BJ (cell line): ENCODE results near the gene AZU1. TPM values are rescaled to one million over a fixed set of nuclear protein-coding genes. Genes with fewer than 3 reads are reported as not detected.

Experiments used
- CTCF ChIA-PET: fragments of 350-600 bp; formaldehyde crosslinking; extraction: SDS; loops from one replicate; lab custom pipeline; 2021; ENCODE audit warnings: antibody characterized with exemption, inconsistent platforms; lab: Yijun Ruan, JAX
- POLR2A ChIA-PET: fragments of 300-600 bp; sonication (Branson Sonifier 250); formaldehyde crosslinking; extraction: SDS; loops from one replicate; lab custom pipeline; 2021; ENCODE audit warnings: antibody characterized with exemption; lab: Charles Lee
- DNase-seq: peaks from one replicate; pipeline ENCODE4 v3.0.0-alpha.2; 2011; ENCODE audit warnings: low read depth
- H3K27me3 ChIP-seq: 2 replicates; pipeline ENCODE4 v1.6.0; 2011; ENCODE audit warnings: low read length; ENCODE audit not compliant: control insufficient read depth, insufficient read depth
- H3K36me3 ChIP-seq: 2 replicates; pipeline ENCODE4 v1.5.1; 2011; ENCODE audit warnings: low read length; ENCODE audit not compliant: control insufficient read depth, insufficient read depth
- H3K4me3 ChIP-seq: 2 replicates; pipeline ENCODE4 v1.5.1; 2011; ENCODE audit warnings: low read depth, mild to moderate bottlenecking, control low read depth, low read length
- polyA plus RNA-seq: library from polyadenylated mRNA; depleted of rRNA; stranded (reverse); fragments of >200 nt; gene quantifications from 2 replicates; pipeline ENCODE4 v1.2.3, GENCODE V29; 2011
- TF ChIP-seq, protein P1 (sequence below): IDR thresholded peaks from 2 replicates; pipeline ENCODE4 v1.5.1; 2011; ENCODE audit warnings: low read depth, mild to moderate bottlenecking, control low read depth, inconsistent platforms, low read length, moderate library complexity; ENCODE audit not compliant: insufficient read depth

The AZU1 gene
- polyA plus RNA-seq, 1 experiment, result 0.07 TPM

DNA sequence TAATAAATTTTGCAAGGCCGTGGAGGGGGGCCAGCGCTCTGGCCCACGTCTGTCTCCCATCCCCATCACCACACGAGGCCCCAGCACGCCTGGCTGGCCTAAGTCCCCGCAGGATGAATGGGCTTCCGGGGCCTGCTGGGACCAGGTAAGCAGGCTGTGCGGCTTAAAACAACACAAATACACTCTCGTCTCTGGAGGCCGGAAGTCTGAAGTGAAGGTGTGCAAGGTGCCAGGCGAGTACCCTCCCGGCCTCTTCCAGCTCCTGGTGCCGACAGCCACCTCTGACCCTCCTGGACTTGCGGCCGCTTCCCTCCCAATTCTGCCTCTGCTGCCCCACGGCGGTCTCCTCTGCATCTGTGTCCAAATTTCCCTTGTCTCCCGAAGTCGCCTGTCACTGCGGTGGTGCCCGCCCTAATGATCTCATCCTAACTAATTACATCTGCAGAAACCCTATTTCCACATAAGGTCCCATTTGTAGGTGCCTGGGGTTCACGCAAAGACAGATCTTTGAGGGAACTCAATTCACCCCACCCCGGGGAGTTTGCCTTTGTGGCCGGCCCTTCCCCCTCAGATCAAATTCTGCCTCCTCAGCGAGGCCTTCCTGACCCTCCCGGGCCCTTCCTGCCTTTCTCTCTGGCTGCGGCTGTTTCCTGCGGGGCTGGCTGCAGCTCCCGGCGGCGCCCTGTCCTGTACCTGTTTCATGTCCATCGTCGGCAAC is 38.5 kb upstream of the AZU1 start:
- POLR2A ChIA-PET, result interaction anchor here (0.6 kb wide), 1 partner anchor 36 kb away, joined by 9 read pairs; no protein-coding TSS in a partner anchor
- no peak for DNase-seq

DNA sequence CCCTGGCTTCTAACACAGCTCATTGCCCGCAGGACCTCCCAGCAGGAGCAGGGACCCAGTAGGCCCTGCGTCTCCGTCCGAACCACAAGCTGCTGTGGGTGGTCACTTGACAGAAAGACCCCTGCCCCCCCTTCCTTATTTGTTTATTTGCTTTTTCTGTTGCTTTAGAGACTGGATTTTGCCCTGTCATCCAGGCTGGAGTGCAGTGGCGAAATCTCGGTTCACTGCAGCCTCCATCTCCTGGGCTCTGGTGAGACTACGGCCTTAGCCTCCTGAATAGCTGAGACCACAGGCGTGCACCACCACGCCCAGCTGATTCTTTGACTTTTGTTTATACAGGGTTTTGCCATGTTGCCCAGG is 38.0 kb upstream of the AZU1 start:
- TF ChIP-seq, protein P1, sequence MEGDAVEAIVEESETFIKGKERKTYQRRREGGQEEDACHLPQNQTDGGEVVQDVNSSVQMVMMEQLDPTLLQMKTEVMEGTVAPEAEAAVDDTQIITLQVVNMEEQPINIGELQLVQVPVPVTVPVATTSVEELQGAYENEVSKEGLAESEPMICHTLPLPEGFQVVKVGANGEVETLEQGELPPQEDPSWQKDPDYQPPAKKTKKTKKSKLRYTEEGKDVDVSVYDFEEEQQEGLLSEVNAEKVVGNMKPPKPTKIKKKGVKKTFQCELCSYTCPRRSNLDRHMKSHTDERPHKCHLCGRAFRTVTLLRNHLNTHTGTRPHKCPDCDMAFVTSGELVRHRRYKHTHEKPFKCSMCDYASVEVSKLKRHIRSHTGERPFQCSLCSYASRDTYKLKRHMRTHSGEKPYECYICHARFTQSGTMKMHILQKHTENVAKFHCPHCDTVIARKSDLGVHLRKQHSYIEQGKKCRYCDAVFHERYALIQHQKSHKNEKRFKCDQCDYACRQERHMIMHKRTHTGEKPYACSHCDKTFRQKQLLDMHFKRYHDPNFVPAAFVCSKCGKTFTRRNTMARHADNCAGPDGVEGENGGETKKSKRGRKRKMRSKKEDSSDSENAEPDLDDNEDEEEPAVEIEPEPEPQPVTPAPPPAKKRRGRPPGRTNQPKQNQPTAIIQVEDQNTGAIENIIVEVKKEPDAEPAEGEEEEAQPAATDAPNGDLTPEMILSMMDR, result no peak
- no peaks in the 10 kb centered on the region for H3K27me3 ChIP-seq
- POLR2A ChIA-PET, result no interaction called here
- DNase-seq, result no peak
- H3K4me3 ChIP-seq, result no peak overlapping the region
- CTCF ChIA-PET, result interaction anchor here (1.3 kb wide), 1 partner anchor 20 kb away, joined by 5 read pairs; no protein-coding TSS in a partner anchor
- no peaks in the 10 kb centered on the region; the same call in 1 of the 2 replicates for H3K36me3 ChIP-seq

More for the DNA sequence above, 38.5 kb upstream of the AZU1 start:
- no peaks in the 10 kb centered on the region; the same call in 1 of the 2 replicates for H3K36me3 ChIP-seq
- no peaks in the 10 kb centered on the region for H3K27me3 ChIP-seq
- TF ChIP-seq, protein P1, result peak; percentile 23; the same call in 1 of the 2 replicates
- no peak overlapping the region for H3K4me3 ChIP-seq
- CTCF ChIA-PET, result interaction anchor here (1.3 kb wide), 1 partner anchor 19 kb away, joined by 5 read pairs; no protein-coding TSS in a partner anchor

DNA sequence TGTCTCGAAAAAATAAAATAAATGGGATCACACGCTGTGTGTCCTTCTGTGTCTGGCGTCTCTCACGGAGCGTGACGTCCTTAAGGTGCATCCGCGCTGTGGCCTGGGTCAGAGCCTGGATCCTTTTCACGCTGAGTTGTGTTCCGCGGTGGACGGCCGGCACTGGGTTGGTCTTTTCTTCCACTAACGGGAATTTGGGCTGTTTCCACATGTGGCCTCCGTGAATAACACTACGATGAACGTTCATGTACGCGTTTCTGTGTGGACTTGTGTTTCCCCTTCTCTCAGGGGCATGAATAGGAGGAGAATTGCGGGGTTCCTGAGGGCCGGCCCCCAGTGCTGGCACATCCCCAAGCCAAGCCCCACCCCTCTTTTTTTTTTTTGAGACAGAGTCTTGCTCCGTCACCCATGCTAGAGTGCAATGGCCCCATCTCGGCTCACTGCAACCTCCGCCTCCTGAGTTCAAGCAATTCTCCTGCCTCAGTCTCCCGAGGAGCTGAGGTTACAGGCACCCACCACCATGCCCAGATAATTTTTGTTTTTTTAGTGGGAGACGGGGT is 36.5 kb upstream of the AZU1 start:
- Histone ChIP-seq H3K27me3 (no peaks in the 10 kb centered on the region), H3K4me3 (no peak overlapping the region), H3K36me3 (no peaks in the 10 kb centered on the region; the same call in 1 of the 2 replicates)
- ChIA-PET POLR2A (no interaction called here), CTCF (interaction anchor here (0.6 kb wide), 1 partner anchor 102 kb away, joined by 3 read pairs; the partner anchor contains the start of gene MED16)
- TF ChIP-seq, protein P1, result no peak
- DNase-seq, result no peak

DNA sequence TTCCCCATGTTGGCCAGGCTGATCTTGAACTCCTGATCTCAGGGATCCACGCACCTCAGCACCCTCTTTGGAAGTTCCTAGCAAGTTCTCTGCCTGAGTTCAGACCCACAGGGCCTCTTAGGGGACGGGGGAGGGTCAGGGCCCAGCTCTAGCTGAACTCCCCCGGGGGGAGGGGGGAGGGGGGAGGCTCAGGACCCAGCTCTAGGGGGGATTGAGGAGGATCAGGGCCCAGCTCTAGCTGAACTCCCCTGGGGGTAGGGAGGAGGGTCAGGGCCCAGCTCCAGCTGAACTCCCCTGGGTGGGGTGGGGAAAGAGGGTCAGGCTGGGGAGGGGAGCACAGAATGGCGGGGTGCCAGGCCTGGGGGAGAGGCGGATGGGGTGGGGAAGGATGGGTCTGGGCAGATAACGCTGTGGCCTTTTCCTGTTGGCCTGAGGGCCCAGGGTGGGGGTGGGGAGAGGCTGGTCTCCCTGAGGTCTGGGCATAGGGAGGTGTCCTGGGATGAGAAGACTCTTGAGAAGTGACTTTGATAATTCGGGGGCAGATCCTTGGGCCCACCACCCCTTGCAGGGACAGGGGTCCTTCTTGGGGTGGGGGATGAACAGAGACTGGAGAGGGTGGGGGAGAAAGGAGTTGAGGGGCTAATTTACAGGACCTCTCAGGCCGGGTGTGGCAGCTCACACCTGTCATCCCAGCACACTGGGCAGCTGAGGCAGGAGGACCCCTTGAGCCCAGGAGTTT is 35.9 kb upstream of the AZU1 start:
- TF ChIP-seq, protein P1, result no peak
- DNase-seq, result no peak
- ChIA-PET POLR2A (no interaction called here), CTCF (interaction anchor here (0.6 kb wide), 1 partner anchor 101 kb away, joined by 3 read pairs; the partner anchor contains the start of gene MED16)
- Histone ChIP-seq H3K4me3 (no peak overlapping the region), H3K36me3 (no peaks in the 10 kb centered on the region; the same call in 1 of the 2 replicates), H3K27me3 (no peaks in the 10 kb centered on the region)
